GM19240 (cell line): ENCODE results near the gene RGS2.

Source experiments
- DNase-seq: peaks from one replicate; pipeline ENCODE4 v3.0.0; 2011; ENCODE audit warnings: low spot score; ENCODE audit not compliant: insufficient read length

Gene RGS2

DNA sequence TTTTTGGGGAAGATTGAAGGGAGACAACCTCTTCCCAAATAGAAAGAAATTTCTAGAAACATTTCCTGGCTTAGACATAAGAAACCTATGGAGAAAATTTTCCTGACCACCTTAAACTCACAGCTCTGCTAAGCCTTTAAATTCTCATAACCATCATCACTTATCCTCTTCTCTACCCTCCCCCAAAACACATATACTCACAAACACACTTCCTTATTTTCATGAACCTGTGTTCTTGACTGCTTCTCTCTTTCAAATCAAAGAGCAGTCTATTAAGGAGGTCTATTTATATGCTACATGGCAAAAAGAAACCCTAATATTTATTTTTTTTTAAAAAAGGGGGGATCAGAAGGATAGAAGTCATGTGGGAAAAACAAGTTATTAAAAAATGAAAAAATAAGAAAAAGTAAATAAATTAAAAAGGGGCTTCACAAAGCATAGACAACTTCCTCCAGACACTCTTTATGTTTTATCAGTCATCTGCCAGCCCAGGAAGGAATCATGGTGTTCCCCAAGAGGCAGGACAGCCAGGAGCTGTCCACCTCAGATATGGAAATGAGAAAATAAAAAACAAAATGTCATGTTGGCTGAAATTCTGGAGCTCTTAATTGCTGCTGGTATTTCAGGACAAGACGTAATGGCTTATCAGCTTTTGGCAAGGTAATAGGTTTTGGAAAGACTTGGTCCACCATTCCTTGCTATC is 12.8 kb upstream of the RGS2 start:
- no peak for DNase-seq

DNA sequence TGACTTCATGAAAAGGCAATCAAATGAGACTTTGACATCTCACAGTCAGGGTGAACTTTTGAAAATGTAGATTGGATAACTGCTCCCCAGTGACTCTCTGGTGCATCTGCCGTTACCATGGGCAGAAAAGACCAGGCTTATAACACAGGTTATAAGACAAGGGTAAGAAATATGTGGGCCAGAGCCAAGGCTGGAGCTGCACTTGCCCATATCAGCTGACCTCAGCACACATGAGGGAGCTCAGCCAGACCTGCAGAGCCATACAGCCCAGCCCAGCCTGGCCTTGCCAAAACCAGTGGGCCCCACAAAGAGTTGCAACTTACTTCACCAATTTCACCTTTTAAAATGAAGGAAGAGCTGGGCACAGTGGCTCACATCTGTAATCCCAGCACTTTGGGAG is 11.7 kb upstream of the RGS2 start:
- no peak for DNase-seq

DNA sequence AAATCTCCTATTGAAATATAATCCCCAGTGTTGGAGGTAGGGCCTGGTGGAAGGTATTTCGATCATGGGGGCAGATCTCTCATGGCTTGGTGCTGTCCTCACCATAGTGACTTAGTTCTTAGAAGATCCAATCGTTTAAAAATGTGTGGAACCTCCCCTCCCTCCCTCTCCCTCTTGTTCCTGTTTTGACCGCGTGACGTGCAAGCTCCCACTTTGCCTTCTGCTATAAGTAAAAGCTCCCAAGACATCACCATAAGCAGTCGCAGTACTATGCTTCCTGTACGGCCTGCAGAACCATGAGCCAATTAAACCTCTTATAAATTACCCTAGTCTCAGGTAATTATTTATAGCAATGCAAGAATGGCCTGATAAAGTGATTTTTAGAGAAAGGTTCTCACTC is 10.9 kb upstream of the RGS2 start:
- no peak for DNase-seq

DNA sequence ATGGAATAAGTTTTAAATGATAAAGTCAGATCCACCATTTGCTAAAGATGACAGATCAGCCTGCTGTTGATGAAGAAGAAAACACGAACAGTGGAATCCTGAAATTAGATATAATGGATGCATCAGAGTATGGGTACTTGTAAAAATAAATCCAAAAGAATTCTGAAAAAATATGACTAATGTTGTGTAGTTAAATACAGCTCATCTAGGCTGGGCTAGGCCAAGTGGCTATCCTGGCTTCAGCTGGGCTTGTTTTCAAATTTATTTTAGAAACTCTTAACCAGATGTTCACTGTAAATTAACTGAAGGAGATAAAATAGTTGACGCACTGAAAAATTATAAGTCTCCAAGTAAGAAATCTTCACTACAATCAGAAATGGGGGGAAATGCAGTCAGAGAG is 7.4 kb upstream of the RGS2 start:
- no peak for DNase-seq

DNA sequence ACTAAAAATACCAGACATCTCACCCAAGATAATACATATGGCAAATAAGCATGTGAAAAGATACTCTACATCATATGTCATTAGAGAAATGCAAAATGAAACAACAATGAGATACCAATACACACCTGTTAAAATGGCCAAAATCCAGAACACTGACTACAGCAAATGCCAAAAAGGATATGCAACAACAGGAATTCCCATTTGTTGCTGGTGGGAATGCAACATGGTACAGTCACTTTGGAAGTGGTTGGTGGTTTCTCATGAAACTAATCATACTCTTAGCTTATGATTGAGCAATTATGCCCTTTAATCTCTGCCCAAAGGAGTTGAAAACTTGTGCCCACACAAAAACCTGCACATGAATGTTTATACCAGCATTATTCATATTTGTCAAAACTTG is 6.4 kb upstream of the RGS2 start:
- no peak for DNase-seq

DNA sequence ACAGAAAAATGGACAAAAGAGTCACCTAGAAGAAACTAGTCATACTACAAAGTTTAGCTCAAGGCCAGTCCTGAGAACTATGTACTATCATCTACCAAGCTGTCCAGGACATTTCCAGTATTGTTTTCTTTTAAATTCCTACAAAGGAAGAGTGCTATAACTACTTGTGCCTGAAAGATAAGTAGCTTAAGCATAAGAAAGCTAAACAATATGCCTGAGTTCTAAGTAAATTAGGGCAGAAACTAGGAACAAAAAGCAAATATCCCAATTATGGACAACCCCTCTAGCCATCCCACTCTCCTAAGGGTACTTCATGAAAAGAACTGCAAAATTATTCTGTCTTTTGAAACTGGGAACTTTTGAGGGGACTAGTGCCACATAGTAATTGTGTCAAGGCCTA is 5.3 kb upstream of the RGS2 start:
- DNase-seq, result no peak

DNA sequence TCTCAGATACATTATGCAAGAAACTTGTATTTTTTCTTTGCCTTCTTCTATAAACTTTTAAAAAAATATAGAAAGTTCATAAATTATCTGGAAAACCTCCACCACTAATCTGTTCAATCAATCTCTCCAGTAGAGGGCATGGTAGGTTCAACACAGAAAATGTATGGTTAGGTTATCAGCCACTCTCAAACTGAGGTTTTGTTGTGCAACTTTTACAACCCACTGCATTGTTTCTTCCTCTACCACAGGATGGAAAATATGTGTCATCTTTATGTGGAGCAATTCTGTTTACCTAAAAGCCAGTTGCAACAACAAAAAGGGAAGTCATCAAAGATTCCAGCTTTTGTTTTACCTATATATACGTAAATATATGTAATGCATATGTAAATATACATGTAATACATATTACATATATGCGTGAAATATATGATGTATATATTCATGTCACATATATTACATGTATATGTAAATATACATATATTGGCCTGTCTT is 3.0 kb upstream of the RGS2 start:
- DNase-seq, result no peak

DNA sequence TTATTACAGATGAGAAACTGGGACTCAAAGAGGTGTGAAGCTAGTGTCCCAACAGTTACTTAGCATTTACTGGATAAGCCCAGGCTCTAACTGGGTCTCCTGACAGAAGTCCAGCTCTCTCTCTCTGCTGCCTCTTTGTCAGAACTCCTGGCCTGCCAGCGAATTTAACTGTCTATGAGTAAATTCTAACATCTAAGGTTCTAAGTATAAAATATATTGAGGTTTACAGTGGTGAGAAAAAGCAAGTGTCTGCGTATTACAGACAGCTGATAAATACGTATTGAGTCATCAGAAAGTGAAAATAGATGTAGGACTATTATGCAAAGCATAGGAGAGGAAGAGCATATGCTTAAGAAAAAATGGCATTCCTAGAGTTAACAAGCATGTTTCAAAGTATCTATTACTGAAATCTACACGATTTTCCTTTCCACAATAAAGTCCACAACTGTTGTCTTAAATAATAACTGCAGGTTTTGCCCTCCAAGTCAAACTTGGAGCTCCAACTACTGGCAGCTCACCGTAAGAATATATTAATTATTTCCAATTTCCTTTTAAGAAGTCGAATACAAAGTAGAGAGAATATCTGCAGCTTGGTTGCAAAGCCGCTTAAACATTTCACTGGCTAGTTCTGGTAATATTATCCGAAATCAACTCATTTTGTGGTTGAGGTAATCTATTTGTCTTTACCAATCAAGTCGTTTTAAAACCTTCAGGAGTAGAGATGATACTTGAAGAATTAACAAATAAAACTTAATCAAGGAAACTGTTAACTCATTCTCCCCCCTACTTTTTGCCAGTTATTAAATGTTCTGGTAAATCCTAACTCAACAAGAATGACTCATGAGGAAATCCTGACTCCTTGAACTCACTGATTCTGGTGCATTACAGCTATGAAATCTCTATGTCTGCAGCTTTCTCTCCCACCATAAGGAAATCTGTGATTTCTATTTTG is 1.4 kb upstream of the RGS2 start:
- DNase-seq, result no peak

DNA sequence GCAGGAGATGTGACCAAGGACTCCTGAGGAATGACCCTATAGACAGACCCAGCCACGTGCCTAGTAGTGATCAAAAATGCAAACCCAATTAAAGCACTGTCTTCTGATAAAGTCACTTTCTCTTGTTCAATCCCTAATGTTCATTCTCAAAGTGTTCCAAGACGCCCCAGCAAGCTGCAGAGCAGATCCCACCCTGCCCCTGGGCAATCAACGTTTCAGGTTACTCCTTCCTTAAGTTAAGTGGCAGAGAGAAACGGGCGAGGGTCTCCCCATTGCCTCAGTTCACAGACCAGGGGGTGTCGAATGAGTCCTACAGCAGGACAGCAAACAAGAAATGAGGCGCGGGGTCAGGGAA is 699 bp upstream of the RGS2 start:
- DNase-seq, result no peak

DNA sequence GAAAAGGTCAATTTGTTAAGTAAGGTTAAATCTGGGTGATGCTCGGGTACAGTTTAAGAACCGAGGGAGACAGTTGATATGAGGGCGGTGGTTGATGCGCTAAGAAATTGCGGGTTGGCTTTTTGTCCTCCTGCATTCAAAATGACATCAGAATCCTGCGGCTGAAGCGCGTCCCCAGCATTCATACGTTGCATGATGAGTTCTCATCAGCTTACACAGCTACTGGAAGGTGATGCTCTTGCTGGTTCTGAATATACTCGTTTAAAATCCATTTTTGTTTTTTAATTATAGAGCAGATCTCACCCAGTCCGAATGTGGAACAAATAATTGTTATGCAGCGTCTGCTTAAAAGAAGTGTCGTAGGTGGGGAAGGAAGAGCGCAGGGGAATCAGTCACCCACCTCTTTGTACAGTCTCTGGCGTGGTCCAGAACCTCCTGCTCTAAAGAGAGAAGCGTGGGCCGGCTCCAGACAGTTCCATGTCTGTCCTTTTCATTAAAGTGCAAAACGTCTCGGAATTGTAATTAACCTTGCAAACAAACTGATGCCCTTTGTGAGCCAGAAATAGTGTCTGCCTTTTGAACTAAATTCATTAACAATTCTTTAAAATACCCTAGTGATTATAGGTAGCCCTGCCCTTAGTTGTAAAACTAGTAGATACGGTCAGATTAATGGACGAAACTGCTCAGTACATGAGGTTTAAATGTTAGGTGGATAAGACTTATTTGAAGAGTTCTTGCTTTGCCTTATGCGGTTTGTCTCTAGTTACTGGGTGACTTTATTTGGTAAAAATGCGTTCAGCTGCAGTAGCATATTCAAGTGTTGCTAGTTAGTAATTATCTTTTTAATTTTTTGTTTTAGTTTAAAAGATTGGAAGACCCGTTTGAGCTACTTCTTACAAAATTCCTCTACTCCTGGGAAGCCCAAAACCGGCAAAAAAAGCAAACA is 741 bp downstream of the RGS2 start:
- no peak for DNase-seq

DNA sequence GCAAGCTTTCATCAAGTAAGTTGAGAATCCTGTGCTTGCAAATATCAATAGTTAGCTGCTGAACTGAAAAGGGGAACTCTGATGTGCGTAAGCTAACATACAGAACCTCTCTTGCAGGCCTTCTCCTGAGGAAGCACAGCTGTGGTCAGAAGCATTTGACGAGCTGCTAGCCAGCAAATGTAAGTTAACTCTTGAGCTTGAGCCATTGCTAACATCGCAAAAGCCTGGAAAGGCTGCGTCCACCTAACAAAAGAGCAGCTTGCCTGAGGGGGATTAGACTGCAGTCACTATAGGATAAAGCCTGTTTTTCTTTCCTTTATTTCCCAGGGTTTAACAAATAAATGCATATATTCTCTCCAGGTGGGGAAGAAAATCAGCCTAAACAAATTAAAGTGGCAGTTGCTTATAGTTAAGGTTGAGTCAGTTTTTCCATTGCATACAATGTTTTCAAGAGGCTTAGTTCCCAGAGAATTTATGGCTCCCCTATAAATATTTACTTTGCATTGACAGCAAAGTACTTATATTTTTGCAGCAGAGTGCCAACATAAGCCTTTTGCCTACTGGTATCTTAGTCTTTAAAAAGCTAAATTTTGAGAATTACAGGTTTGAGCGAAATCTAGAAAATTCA is 1.5 kb downstream of the RGS2 start:
- no peak for DNase-seq

DNA sequence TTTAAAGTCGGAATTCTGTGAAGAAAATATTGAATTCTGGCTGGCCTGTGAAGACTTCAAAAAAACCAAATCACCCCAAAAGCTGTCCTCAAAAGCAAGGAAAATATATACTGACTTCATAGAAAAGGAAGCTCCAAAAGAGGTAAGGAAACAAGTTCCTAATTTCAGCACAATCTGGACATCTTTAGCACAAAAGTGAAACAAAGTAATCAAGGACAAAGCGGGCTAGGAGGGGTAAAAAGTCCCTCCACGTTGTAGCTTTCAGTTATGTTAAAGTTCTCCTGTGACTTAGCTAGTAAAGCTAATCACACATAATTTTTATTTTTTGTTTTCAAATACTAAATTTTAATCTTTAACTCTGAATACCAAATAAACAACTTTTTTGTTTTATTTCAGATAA is 2.2 kb downstream of the RGS2 start:
- DNase-seq, result no peak

DNA sequence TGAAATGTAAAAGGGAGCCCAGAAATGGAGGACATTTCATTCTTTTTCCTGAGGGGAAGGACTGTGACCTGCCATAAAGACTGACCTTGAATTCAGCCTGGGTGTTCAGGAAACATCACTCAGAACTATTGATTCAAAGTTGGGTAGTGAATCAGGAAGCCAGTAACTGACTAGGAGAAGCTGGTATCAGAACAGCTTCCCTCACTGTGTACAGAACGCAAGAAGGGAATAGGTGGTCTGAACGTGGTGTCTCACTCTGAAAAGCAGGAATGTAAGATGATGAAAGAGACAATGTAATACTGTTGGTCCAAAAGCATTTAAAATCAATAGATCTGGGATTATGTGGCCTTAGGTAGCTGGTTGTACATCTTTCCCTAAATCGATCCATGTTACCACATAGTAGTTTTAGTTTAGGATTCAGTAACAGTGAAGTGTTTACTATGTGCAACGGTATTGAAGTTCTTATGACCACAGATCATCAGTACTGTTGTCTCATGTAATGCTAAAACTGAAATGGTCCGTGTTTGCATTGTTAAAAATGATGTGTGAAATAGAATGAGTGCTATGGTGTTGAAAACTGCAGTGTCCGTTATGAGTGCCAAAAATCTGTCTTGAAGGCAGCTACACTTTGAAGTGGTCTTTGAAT is 2.9 kb downstream of the RGS2 start:
- DNase-seq, result no peak

DNA sequence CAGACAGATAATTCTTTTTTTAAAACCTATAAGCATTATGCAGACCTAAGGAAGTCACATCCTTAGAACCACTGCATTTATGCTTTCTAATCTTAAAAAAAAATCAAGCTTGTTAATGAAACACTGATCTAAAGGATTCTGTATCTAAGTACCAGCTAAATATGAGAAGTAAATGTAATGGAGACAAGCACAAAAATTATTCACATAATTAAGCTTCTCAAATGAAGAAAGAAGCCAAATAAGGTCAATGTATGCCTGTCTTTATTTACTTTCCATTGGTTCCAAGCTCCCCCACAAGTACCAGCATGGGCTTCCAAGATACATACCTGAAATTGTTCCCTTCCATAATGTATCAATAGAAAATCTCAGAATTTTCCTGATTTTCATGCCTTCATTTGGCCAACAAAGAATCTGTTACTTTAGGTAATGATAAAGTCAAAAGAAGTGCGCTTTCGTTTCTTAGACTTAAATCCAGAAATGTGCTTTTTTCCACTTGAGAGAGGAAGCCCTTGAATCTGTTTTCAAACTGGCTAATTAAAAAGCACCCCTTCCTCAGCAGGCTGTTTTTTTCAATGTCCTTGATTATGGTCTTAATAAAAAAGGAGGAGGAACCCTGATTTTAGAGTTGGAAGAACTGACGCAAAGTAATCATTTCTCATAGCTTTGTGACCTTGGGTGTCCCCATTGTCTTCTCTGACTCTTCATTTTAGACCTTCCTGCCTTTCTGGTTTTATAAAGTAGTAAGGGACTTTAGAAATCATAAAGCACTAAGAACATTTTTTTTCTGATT is 3.8 kb downstream of the RGS2 start:
- DNase-seq, result no peak

DNA sequence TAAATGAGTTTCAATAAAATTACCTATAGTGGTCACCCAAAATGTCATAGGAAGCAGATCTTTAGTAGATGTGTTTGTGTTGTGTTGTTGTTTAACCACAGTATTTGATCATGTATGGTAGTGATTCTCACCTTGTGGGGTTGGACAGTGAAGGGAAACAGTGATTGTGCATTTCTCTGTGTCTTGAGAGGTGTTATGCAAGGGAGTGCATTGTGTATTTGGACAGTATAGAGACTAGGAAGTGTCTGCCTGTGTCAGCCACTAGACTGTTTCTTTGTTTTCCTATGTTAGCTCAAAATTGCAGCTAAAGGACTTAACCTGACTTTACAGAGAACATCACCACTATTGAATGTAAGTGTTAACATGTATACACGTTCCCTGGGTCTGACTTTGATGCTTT is 6.0 kb downstream of the RGS2 start:
- DNase-seq, result no peak

DNA sequence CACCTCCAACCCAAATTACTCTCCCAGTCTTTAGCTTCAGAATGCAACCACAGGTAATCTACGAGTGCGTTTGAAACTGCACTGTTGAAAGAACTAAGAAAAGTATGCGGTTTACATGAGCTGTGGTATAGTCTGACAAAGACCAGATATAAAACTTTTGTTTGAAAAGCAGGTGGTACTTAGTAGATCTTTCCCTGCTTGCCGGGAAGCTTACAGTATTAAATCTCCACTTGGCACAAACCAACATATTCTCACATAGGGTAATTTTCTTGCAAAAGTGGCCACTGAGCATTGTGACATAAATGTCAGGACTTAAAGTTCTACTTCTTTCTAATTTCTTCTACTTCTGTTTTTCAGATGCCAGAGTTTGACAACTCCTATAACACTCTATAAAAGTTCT is 8.4 kb downstream of the RGS2 start:
- no peak for DNase-seq

DNA sequence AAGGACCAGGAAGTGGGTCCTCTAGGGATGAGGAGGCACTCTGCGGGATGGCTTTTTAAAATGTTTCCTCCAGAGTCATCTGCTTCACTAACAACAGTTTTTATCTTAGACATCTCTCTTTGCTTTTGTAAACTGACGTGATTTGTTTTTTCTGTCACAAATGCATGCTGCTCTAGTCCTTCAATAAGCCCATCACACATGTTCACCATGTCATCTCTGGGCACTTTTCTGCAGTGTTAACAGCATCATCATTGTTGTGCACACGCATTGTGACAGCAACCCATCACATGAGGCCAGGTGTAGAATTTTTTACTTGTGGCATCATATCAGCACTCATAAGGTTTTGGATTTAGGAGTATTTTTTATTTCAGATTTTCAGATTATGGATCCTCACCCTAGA is 12.5 kb downstream of the RGS2 start:
- no peak for DNase-seq

DNA sequence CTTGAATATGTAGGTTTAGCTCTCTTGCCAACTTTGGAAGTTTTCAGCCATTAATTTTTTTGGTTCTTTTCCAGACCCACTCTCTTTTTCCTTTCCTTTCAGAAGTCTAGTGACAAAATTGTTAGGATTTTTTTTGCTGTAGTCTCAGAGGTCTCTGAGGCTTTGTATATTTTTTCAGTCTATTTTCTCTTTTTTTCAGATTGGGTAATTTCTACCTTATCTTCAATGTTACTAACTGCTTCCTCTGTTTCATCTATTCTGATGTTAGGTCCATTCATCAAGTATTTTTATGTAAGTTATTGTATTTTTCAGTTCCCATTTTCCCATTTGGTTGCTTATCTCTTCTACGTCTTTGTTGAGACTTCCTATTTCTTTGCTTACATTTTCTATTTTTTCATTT is 15.7 kb downstream of the RGS2 start:
- DNase-seq, result no peak

DNA sequence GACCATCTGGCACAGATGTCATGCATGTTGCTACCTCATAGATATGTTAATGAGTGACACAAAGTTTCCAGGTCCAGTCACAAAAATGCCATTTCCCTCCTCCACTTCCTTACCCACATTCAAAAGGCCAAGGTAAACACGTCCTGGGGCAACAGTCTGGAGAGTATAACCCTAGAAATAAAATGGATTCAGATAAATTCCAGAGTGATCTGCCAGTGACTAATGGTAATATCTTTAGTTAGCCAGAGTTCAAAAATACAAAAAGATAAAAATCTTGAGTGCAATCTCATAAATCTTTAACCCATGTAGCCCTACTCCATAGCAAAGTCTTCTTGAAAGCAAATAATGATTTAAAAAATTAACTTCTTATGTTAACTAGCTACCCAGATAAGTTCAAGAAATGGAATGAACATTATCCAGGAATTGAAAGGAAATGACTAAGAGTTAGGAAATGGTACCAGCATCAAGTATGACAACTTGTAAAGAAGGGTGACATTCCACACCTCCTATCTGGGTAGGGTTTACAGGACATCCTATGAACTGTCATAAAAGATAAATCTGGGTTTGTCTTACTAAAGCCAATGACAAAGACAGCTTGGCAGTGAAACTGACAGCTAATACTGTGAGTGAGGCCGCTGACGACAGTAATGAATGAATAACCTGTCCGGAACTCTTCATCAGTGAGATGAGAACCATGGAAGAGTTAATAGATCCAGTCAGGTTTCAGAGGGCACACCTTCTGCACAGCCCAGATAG is 18.1 kb downstream of the RGS2 start:
- DNase-seq, result no peak
